ENCODE data around the gene G6PC1.
A peak's percentile ranks its signal among the peaks of the same experiment; 100 is the strongest.
"Not testable (repeated sequence)": the region's sequence is repeated elsewhere in the genome, so short reads cannot be mapped to it uniquely, and the experiment has no call there.

G6PC1 gene

DNA sequence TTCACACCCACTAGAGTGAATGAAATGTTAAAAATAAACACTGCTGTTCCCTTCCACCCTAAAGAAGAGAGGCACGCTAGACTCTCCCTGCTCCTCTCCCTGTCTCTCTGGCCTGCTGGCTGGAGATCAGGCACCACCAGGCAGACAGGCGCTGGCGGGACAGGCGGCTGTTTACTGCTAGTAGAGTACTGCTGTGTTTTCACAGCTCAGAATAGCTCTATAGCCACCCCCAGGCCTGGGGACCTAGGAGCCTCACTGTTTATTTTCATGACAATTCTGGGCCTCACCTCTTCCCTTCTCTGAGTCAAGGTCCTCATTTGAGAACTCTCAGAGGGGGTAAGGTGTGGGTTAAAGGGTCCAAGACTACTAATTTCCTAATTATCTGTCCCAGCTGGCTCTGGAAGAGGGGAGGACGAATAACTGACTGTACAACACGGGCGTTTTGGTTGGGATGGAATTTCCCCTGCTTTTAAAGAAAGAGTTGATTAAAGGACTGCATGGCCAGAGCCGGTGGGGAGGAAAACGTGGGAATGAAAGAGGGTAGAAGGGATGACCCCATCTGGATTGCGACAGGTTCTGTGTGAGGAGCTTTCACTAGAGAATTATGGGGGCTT, 9.0 kb upstream of the G6PC1 start:
- H3K27ac ChIP-seq (ENCODE audit: low read length) = no peak overlapping the region
- no peaks in the 10 kb centered on the region for H3K36me3 ChIP-seq (ENCODE audit: insufficient read depth, low read depth, low read length)
- H3K9ac ChIP-seq (ENCODE audit: low read depth, low read length) = peak overlapping the region; percentile 35; the same call in 1 of the 2 replicates
- H3K27me3 ChIP-seq (ENCODE audit: insufficient read depth, low read length) = no peaks in the 10 kb centered on the region
- H3K4me1 ChIP-seq (ENCODE audit: insufficient read depth, low read length) = peaks cover 4% of the 10 kb centered on the region; the same call in 1 of the 2 replicates
- H3K9me3 ChIP-seq (ENCODE audit: insufficient read depth, low read depth, low read length) = no peaks in the 10 kb centered on the region
- no peak overlapping the region for H3K4me3 ChIP-seq (ENCODE audit: low read length)

- Histone ChIP-seq H3K27me3 (ENCODE audit: insufficient read depth, low read length) (no peaks in the 10 kb centered on the region), H3K36me3 (ENCODE audit: insufficient read depth, low read depth, low read length) (no peaks in the 10 kb centered on the region), H3K27ac (ENCODE audit: low read length) (no peak overlapping the region), H3K9ac (ENCODE audit: low read depth, low read length) (no peak overlapping the region), H3K9me3 (ENCODE audit: insufficient read depth, low read depth, low read length) (no peaks in the 10 kb centered on the region), H3K4me1 (ENCODE audit: insufficient read depth, low read length) (peaks cover 4% of the 10 kb centered on the region; the same call in 1 of the 2 replicates), H3K4me3 (ENCODE audit: low read length) (no peak overlapping the region)
Observed at GRCh38 chr17:42893359-42893758, 7.2 kb upstream of the G6PC1 start.

DNA sequence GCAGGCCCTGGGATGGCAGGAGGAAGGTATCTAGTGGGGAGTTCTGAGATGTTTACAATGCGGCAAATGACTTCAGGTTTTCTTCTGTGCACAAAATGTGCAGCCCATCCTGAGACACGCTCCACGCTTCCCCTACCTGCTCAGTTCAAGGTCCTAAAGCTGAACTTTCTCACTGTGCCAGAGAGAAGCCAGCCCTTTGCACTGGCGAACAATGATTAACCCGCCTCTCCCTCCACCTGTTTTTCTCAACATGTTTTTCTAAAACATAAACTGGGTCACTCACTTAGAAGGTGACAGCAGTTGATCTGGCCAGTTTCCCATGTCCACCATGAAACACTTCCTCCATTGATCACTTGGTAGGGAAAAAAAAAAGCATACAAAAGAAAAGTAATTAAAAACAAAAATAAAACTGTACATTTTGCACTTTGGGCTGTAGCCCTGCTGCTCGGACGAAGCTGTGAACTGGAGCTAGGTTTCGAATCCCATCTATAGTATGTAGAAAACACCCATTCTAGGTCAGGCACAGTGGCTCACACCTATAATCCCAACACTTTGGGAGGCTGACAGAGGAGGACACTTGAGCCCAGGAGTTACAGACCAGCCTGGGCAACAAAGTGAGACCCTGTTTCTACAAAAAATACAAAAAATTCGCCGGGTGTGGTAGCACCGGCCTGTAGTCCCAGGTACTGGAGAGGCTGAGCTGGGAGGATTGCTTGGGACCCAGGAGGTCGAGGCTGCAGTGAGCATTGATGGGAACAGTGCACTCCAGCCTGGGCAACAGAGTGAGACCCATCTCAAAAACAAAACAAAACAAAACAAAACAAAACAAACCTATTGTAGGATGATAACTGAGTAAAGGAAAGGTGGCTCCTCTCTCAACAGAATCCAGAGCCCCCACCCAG, 6.1 kb upstream of the G6PC1 start:
- Histone ChIP-seq H3K4me3 (ENCODE audit: low read length) (no peak overlapping the region), H3K36me3 (ENCODE audit: insufficient read depth, low read depth, low read length) (no peaks in the 10 kb centered on the region), H3K4me1 (ENCODE audit: insufficient read depth, low read length) (peaks cover 4% of the 10 kb centered on the region; the same call in 1 of the 2 replicates), H3K27ac (ENCODE audit: low read length) (no peak overlapping the region), H3K9ac (ENCODE audit: low read depth, low read length) (no peak overlapping the region), H3K27me3 (ENCODE audit: insufficient read depth, low read length) (no peaks in the 10 kb centered on the region), H3K9me3 (ENCODE audit: insufficient read depth, low read depth, low read length) (no peaks in the 10 kb centered on the region)

- Histone ChIP-seq H3K9ac (ENCODE audit: low read depth, low read length) (no peak overlapping the region), H3K27me3 (ENCODE audit: insufficient read depth, low read length) (no peaks in the 10 kb centered on the region), H3K4me3 (ENCODE audit: low read length) (no peak overlapping the region), H3K9me3 (ENCODE audit: insufficient read depth, low read depth, low read length) (no peaks in the 10 kb centered on the region), H3K36me3 (ENCODE audit: insufficient read depth, low read depth, low read length) (no peaks in the 10 kb centered on the region), H3K27ac (ENCODE audit: low read length) (no peak overlapping the region), H3K4me1 (ENCODE audit: insufficient read depth, low read length) (peaks cover 4% of the 10 kb centered on the region; the same call in 1 of the 2 replicates)
Observed at GRCh38 chr17:42895185-42895555, 5.4 kb upstream of the G6PC1 start.

- H3K27ac ChIP-seq (ENCODE audit: low read length) = no peak overlapping the region
- no peaks in the 10 kb centered on the region for H3K36me3 ChIP-seq (ENCODE audit: insufficient read depth, low read depth, low read length)
- no peak overlapping the region for H3K4me3 ChIP-seq (ENCODE audit: low read length)
- no peak overlapping the region for H3K9ac ChIP-seq (ENCODE audit: low read depth, low read length)
- H3K27me3 ChIP-seq (ENCODE audit: insufficient read depth, low read length) = no peaks in the 10 kb centered on the region
- H3K9me3 ChIP-seq (ENCODE audit: insufficient read depth, low read depth, low read length) = no peaks in the 10 kb centered on the region
- H3K4me1 ChIP-seq (ENCODE audit: insufficient read depth, low read length) = no peaks in the 10 kb centered on the region
Observed at GRCh38 chr17:42898147-42898811, 2.3 kb upstream of the G6PC1 start.

DNA sequence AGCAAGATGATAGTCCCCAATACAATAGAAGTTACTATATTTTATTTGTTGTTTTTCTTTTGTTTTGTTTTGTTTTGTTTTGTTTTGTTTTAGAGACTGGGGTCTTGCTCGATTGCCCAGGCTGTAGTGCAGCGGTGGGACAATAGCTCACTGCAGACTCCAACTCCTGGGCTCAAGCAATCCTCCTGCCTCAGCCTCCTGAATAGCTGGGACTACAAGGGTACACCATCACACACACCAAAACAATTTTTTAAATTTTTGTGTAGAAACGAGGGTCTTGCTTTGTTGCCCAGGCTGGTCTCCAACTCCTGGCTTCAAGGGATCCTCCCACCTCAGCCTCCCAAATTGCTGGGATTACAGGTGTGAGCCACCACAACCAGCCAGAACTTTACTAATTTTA, 618 bp upstream of the G6PC1 start:
- not testable (repeated sequence) for H3K4me3 ChIP-seq (ENCODE audit: low read length); H3K27me3 ChIP-seq (ENCODE audit: insufficient read depth, low read length); H3K27ac ChIP-seq (ENCODE audit: low read length); H3K9me3 ChIP-seq (ENCODE audit: insufficient read depth, low read depth, low read length); H3K36me3 ChIP-seq (ENCODE audit: insufficient read depth, low read depth, low read length); H3K9ac ChIP-seq (ENCODE audit: low read depth, low read length); H3K4me1 ChIP-seq (ENCODE audit: insufficient read depth, low read length)

DNA sequence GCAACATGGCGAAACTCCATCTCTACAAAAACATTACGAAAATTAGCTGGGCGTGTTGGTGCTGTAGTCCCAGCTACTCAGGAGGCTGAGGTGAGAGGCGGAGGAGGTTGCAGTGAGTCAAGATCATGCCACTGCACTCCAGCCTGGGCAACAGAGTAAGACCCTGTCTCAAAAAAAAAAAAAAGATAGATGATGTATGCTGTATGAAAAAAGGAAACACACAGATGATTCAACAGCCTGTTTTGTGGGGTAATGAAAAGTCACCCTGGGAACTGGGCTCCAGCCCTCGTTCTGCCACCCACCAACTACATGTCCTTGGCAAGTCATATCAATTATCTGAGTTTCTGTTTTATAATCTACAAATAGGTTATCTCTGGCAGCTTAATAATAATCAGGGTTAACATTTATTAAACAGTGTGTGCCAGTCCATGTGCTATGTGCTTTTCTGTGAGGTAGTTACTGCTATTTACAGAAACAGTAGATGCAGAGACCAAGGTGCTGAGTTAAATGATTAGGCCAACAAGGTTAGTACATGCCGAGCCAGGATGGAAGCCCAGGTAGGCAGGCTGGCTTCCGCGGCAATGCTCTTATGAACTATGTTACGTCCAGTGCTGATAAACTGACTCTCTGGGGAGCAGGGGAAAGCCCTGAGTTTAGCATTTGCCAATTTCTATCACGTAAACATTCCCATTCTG, 1.1 kb downstream of the G6PC1 start:
- no peaks in the 10 kb centered on the region for H3K27me3 ChIP-seq (ENCODE audit: insufficient read depth, low read length)
- H3K27ac ChIP-seq (ENCODE audit: low read length) = no peak overlapping the region
- no peaks in the 10 kb centered on the region for H3K36me3 ChIP-seq (ENCODE audit: insufficient read depth, low read depth, low read length)
- H3K4me3 ChIP-seq (ENCODE audit: low read length) = no peak overlapping the region
- H3K9me3 ChIP-seq (ENCODE audit: insufficient read depth, low read depth, low read length) = no peaks in the 10 kb centered on the region
- no peak overlapping the region for H3K9ac ChIP-seq (ENCODE audit: low read depth, low read length)
- no peaks in the 10 kb centered on the region for H3K4me1 ChIP-seq (ENCODE audit: insufficient read depth, low read length)

GRCh38 chr17:42904110-42904469, 3.5 kb downstream of the G6PC1 start:
- Histone ChIP-seq H3K9ac (ENCODE audit: low read depth, low read length) (no peak overlapping the region), H3K4me3 (ENCODE audit: low read length) (no peak overlapping the region), H3K27ac (ENCODE audit: low read length) (no peak overlapping the region), H3K27me3 (ENCODE audit: insufficient read depth, low read length) (no peaks in the 10 kb centered on the region), H3K9me3 (ENCODE audit: insufficient read depth, low read depth, low read length) (no peaks in the 10 kb centered on the region), H3K36me3 (ENCODE audit: insufficient read depth, low read depth, low read length) (no peaks in the 10 kb centered on the region), H3K4me1 (ENCODE audit: insufficient read depth, low read length) (no peaks in the 10 kb centered on the region)

- Histone ChIP-seq H3K9me3 (ENCODE audit: insufficient read depth, low read depth, low read length) (no peaks in the 10 kb centered on the region), H3K27me3 (ENCODE audit: insufficient read depth, low read length) (no peaks in the 10 kb centered on the region), H3K4me3 (ENCODE audit: low read length) (no peak overlapping the region), H3K27ac (ENCODE audit: low read length) (no peak overlapping the region), H3K9ac (ENCODE audit: low read depth, low read length) (no peak overlapping the region), H3K36me3 (ENCODE audit: insufficient read depth, low read depth, low read length) (no peaks in the 10 kb centered on the region), H3K4me1 (ENCODE audit: insufficient read depth, low read length) (no peaks in the 10 kb centered on the region)
Observed at GRCh38 chr17:42906772-42907446, 6.3 kb downstream of the G6PC1 start.

GRCh38 chr17:42908872-42909700, 8.5 kb downstream of the G6PC1 start:
- Histone ChIP-seq H3K9me3 (ENCODE audit: insufficient read depth, low read depth, low read length) (no peaks in the 10 kb centered on the region), H3K36me3 (ENCODE audit: insufficient read depth, low read depth, low read length) (no peaks in the 10 kb centered on the region), H3K27me3 (ENCODE audit: insufficient read depth, low read length) (no peaks in the 10 kb centered on the region), H3K9ac (ENCODE audit: low read depth, low read length) (no peak overlapping the region), H3K4me3 (ENCODE audit: low read length) (no peak overlapping the region), H3K27ac (ENCODE audit: low read length) (no peak overlapping the region), H3K4me1 (ENCODE audit: insufficient read depth, low read length) (no peaks in the 10 kb centered on the region)

All from iPS-20b (cell line).